ENCODE measurements around the gene GRIN2B.

GRIN2B gene

DNA sequence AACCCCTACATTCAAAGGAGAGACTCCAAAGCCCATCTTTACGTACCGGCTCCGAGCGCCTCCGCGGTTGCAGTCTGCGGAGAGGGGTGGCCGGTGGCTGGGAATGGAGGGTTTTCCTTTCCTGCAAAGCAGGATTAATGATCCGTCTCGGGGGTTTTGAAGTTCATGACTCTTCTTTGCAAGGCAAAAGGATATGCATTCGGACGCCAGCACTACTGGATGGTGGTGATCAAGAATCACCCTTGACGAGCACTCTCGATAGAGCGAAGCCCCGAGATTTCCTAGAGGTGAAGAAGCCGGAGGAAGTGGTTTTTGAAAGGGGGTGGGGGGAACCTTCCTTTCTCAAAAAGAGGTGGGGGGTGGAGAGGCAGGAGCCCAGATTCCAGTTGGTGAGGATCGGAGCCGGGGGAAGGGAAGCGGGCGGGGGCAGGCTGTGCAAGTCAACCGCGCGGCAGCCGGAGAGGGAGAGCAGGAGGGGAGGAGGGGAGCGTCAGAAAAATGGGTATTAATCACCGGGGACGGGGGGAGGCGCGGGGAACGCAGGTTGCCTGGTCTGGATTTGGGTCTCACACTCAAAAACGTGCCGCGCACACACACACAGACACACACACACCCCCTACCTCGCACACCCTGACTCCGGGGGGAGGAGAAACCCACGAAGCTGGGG lies at the start of gene GRIN2B:
Gene GRIN2B (minus strand): TSS at position 307 of the 667 bp plus-strand sequence. CDS start 115,394 bp downstream, outside the sequence.
- peak; percentile 3 for DNase-seq

GRCh38 chr12:14026537-14026936 lies 45.1 kb upstream of the GRIN2B start:
- no peak for DNase-seq

GRCh38 chr12:14024591-14024990 lies 43.2 kb upstream of the GRIN2B start:
- no peak for DNase-seq

GRCh38 chr12:14018080-14018479 lies 36.7 kb upstream of the GRIN2B start:
- no peak for DNase-seq

DNA sequence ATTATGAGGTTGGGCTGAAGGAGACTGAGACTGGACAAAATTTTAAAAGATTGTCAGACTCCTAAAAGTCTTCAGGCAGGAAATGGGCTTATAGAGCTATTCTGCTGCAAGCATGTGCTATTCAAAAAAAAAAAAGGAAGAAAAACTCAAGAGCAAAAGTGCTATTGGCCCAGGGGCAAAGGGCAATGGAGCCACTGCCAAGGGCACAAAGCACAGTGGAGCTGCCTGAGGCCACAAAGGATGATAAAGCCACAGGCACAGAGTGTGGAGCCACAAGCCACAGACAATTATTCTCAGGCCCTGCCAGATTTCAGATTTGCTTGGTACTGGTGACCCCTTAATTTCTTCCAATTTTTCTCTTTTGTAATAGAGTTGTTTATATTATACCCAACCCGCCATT lies 29.6 kb upstream of the GRIN2B start:
- DNase-seq, result no peak

- DNase-seq, result no peak
Measured at GRCh38 chr12:14007639-14008038, 26.2 kb upstream of the GRIN2B start.

- DNase-seq, result no peak
Measured at GRCh38 chr12:13992585-13992984, 11.2 kb upstream of the GRIN2B start.

GRCh38 chr12:13992106-13992505 lies 10.7 kb upstream of the GRIN2B start:
- DNase-seq, result no peak

- no peak for DNase-seq
Measured at GRCh38 chr12:13986031-13986430, 4.6 kb upstream of the GRIN2B start.

DNA sequence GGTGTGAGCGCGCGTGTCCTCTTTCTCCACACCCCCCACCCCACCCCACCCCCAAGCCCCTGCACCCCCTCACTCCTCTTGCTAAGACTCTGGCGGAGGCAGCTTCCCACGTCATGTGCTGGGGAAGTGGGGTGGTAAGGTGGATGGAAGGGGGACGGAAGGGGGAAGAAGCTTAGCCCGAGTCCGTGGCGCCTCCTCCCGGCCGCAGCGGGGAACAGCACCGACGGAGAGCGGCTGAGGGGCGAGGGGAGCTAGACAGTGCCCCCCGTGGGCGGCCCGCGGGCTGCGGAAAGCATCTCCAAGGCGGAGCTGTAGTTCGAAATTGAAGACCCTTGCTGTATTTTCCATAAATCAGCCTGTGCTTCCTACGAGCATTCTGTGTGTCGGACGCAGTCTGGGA lies 588 bp upstream of the GRIN2B start:
- DNase-seq, result peak; percentile 25

DNA sequence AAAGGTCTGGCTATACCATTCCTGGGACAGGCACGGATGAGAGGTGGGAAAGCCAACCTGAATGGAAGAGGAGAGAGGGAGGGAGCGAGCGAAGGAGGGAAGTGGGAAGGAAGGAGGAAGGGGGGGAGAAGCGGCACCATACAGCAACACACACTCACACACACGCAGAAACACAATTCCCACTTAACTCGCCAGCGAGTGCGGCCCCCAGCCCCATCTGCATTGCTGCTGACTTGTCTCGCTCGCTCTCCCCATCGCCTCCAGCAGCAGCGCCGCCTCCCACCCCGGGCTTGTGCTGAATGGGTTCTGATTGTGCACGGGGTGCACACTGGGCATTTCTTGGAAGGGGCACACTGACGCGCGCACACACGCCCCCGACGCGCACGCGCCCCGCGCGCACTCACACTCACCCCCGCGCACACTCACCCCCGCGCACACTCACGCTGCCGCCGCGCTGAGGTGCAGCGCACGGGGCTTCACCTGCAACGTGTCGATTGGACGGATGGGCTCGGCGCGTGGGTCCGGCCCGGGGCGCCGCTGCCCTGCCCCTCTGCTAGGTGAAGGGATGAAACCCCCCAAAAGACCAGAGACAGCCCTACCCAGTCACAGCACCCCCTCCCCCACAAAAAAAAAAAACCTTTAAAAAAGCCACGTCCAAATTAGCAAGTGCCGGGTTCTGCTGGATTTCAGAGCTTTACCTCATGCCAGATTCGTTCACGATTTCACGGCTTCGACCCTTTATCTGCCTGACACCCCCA lies 685 bp downstream of the GRIN2B start:
- no peak for DNase-seq

DNA sequence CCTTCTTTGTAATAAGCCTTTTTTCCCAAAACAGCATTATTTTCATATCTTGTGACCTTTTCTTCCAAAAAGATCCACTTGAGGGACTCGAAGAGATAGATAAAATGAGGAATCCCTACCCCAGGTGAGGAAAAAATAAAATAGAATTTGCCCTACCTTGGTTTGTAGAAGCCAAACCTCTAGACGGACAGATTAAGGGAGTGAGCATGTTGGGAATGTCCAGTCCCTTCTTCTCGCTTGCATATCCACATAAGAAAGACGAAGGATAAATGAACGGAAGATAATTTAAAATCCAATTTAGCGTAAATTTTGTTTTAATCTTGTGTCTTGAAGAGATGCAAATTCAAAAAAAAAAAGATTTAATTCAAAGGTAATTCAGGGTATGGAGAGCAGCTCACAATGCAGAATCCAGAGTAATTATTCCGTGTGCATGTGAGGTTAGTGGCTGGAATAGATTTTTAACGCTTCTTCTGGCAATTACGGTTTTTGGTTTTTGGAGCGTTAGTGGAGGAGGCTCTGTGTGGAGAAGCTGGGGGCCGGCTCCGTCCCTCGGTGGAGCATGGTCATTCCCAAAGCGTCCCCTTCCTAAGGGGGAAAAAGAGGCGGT lies 1.5 kb downstream of the GRIN2B start:
- DNase-seq, result no peak

DNA sequence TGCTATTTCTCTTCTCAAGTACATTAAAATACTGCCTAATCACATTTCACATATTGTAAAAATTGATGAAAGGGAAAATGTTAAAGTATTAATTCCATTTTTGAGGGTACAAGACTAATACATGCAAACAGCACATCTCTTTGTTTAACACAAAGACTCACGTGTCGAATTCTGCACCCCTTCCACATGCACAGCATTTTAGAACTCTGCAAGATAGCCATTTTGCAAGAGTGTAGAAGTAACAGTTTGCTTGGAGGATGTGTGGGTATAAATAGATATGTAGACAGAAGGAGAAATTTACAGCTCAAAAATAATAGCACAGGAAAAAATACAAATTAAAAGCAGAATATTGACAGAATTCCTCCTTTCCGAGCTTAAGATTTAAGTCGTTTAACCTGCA lies 2.5 kb downstream of the GRIN2B start:
- no peak for DNase-seq

DNA sequence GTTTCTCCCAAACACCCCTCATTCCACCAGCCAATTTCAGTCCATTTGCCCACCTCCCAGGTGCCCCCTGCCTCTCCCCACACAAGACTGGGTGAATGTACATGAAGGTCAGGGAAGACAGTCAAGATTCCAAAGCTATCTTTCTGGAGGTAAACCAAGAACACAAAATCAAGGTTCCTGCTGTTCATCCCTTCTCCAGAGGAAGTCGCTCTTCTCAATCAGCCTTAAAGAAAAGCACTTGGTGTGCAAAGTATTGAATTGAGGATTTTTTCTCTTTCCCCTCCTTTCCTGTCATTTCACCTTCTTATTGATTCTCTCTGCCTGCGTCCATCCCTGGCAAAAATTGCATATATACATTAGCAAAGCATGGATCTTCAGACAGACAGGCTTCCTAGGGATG lies 4.5 kb downstream of the GRIN2B start:
- no peak for DNase-seq

GRCh38 chr12:13976028-13976584 lies 5.3 kb downstream of the GRIN2B start:
- DNase-seq, result no peak

GRCh38 chr12:13973996-13974395 lies 7.4 kb downstream of the GRIN2B start:
- DNase-seq, result no peak

DNA sequence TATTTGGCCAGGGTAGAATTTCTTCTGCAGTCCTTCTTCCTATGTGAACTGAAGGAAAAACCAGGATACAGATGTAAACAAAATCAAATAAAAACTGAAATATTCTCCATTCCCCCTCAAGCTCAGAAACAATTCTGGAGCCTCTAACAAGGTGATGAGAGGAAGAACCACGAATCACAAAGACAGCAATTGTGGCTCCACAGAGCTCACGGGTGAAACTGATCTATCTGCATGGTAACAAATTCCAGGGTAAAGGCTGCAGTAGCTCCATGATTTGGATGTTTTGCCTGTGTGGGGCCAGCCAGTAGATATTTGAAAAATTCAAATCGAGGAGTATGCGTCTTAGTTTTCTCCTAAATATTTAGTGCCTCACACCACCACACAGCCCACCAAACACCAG lies 10.6 kb downstream of the GRIN2B start:
- DNase-seq, result no peak

DNA sequence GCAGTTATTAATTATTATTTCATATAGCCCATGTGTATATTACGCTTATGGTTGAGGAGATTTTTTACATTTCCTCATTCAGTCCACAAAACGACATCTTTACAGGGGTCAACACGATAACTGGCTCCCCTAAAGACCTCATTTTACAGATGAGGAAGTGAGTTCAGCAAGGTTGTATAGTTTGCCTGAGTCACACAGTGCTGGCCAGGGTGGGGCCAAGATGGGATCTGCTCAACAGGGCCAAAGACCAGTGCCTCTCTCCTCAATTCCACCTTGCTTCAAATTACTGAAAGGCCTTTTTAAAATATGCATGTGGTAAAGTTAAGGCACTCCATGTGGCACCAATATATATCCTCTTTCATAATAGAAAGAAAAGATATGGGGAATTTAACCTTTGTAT lies 13.1 kb downstream of the GRIN2B start:
- DNase-seq, result no peak

DNA sequence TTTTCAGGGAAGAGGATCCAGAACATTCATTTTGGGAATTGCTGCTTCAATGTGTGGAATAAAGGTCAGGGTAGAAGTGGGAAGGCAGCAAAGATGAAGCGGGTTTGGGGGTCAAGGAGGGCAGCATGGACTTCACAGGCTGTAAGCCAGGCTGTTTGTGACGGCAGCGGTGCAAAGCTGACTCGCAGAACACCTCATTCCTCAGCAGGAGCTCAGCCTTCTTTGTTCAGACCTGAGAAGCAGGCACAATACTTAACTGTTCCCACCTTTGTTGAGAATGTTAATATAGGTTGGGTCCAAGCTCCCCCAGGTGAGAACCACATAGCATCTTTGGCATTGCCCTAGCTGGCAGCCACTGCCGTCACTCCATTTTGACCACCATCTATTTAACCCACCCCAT lies 16.7 kb downstream of the GRIN2B start:
- DNase-seq, result no peak

DNA sequence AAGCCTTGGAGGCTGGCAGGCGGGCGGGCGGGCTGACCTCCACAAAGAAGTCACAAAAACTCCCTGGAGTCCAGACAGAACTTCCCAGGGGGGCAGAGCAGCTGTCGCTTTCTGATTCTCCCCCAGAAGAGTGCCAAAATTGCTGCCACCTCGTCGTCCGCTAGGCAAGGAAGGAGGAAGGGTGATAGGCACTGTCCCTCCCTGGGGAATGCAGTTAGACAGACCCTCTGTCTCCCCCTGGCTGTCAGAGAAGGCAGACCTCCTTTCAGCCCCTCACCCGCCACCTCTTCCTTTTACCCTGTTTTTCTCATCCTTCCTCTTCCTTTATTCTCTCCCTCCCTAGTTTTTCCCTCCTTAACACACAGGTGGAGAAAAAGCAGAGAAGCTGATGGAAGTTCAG lies 18.7 kb downstream of the GRIN2B start:
- DNase-seq, result peak; percentile 26

- no peak for DNase-seq
Measured at GRCh38 chr12:13961971-13962370, 19.4 kb downstream of the GRIN2B start.

GRCh38 chr12:13959131-13959723 lies 22.2 kb downstream of the GRIN2B start:
- no peak for DNase-seq

- DNase-seq, result no peak
Measured at GRCh38 chr12:13957576-13957975, 23.8 kb downstream of the GRIN2B start.

All from hematopoietic multipotent progenitor cell treated with erythropoietin and hydrocortisone succinate and interleukin-3 and kit ligand, for 4 days (in vitro differentiated cells).